OCI-LY3 (cell line): ENCODE measurements around the gene LMCD1.

Experiments used
- H2AFZ ChIP-seq: fragments of 200-600, 300-600 bp; shearing (Covaris generic); 2 replicates; pipeline ENCODE4 v1.6.0; 2014; ENCODE audit warnings: antibody characterized with exemption, low read depth, low read length
- H3K27ac ChIP-seq: fragments of 200-600, 300-600 bp; sonication (generic); 2 replicates; pipeline ENCODE4 v1.5.1; 2014; ENCODE audit warnings: mild to moderate bottlenecking, low read length, moderate library complexity, mixed read lengths
- H3K27me3 ChIP-seq: fragments of 200-600, 300-600 bp; sonication (generic); 2 replicates; pipeline ENCODE4 v1.6.1; 2014; ENCODE audit warnings: low read depth, low read length, mixed read lengths
- H3K36me3 ChIP-seq: fragments of 200-600, 300-600 bp; sonication (generic); replicated peaks from 2 replicates; pipeline ENCODE3; 2014; ENCODE audit warnings: low read depth, low read length, mixed read lengths
- H3K4me1 ChIP-seq: fragments of 300-600, 200-600 bp; sonication (generic); 2 replicates; pipeline ENCODE4 v1.6.1; 2014; ENCODE audit warnings: low read length, mixed read lengths
- H3K4me2 ChIP-seq: fragments of 200-600, 300-600 bp; sonication (generic); 2 replicates; pipeline ENCODE4 v1.6.1; 2014; ENCODE audit warnings: low read length, mixed read lengths
- H3K4me3 ChIP-seq: fragments of 300-600, 200-600 bp; sonication (generic); 2 replicates; pipeline ENCODE4 v1.5.1; 2014; ENCODE audit warnings: antibody characterized with exemption, mild to moderate bottlenecking, low read length, moderate library complexity
- H3K79me2 ChIP-seq: fragments of 300-600, 200-600 bp; shearing (Covaris generic); 2 replicates; pipeline ENCODE4 v1.6.1; 2014; ENCODE audit warnings: mild to moderate bottlenecking, low read length, mixed read lengths
- H3K9ac ChIP-seq: fragments of 300-600, 200-600 bp; shearing (Covaris generic); 2 replicates; pipeline ENCODE4 v1.6.0; 2014; ENCODE audit warnings: mild to moderate bottlenecking, low read length, moderate library complexity
- H3K9me3 ChIP-seq: fragments of 200-600, 300-600 bp; shearing (Covaris generic); 2 replicates; pipeline ENCODE4 v1.6.1; 2014; ENCODE audit warnings: low read length, mixed read lengths; ENCODE audit not compliant: insufficient read depth
- H4K20me1 ChIP-seq: fragments of 200-600, 300-600 bp; sonication (generic); 2 replicates; pipeline ENCODE4 v1.6.1; 2016; ENCODE audit warnings: low read length, mixed read lengths; ENCODE audit not compliant: insufficient read depth
- CTCF ChIP-seq: fragments of 200-600, 300-600 bp; sonication (generic); IDR thresholded peaks from 2 replicates; pipeline ENCODE4 v1.5.1; 2014; ENCODE audit warnings: antibody characterized with exemption, low read length, low read depth
- EZH2phosphoT487 ChIP-seq: fragments of 200-600 bp; shearing (Covaris generic); IDR thresholded peaks from 2 replicates; pipeline ENCODE4 v1.6.1; 2018; ENCODE audit warnings: antibody characterized with exemption, mixed run types, low read depth

The LMCD1 gene

GRCh38 chr3:8470801-8471200, 30.8 kb upstream of the LMCD1 start:
- Histone ChIP-seq H3K36me3 (no peaks in the 10 kb centered on the region), H3K9ac (no peak overlapping the region), H3K79me2 (no peaks in the 10 kb centered on the region), H3K27me3 (peaks cover 13% of the 10 kb centered on the region; the same call in 1 of the 2 replicates), H2AFZ (no peak overlapping the region), H3K27ac (no peak overlapping the region), H3K9me3 (no peaks in the 10 kb centered on the region), H3K4me1 (no peaks in the 10 kb centered on the region), H3K4me2 (no peak overlapping the region), H4K20me1 (no peaks in the 10 kb centered on the region), H3K4me3 (no peak overlapping the region)
- TF ChIP-seq EZH2phosphoT487 (no peak), CTCF (no peak)

GRCh38 chr3:8472549-8472948, 29.1 kb upstream of the LMCD1 start:
- Histone ChIP-seq H3K9ac (no peak overlapping the region), H3K4me2 (no peak overlapping the region), H3K4me3 (no peak overlapping the region), H2AFZ (no peak overlapping the region), H3K9me3 (no peaks in the 10 kb centered on the region), H3K36me3 (no peaks in the 10 kb centered on the region), H4K20me1 (no peaks in the 10 kb centered on the region), H3K79me2 (no peaks in the 10 kb centered on the region), H3K27ac (no peak overlapping the region), H3K27me3 (peaks cover 8% of the 10 kb centered on the region; the same call in 1 of the 2 replicates), H3K4me1 (no peaks in the 10 kb centered on the region)
- no peak for TF ChIP-seq CTCF
- no peak for TF ChIP-seq EZH2phosphoT487

GRCh38 chr3:8473029-8473428, 28.6 kb upstream of the LMCD1 start:
- Histone ChIP-seq H3K9ac (no peak overlapping the region), H3K4me2 (no peak overlapping the region), H3K79me2 (no peaks in the 10 kb centered on the region), H4K20me1 (no peaks in the 10 kb centered on the region), H3K27ac (no peak overlapping the region), H3K9me3 (no peaks in the 10 kb centered on the region), H3K27me3 (peaks cover 3% of the 10 kb centered on the region; the same call in 1 of the 2 replicates), H3K4me3 (no peak overlapping the region), H3K4me1 (no peaks in the 10 kb centered on the region), H3K36me3 (no peaks in the 10 kb centered on the region), H2AFZ (no peak overlapping the region)
- TF ChIP-seq EZH2phosphoT487 (no peak), CTCF (no peak)

GRCh38 chr3:8473990-8474389, 27.6 kb upstream of the LMCD1 start:
- H3K4me1 ChIP-seq = no peaks in the 10 kb centered on the region

More at GRCh38 chr3:8473990-8474389, 27.6 kb upstream of the LMCD1 start:
- Histone ChIP-seq H4K20me1 (no peaks in the 10 kb centered on the region), H3K9ac (no peak overlapping the region), H3K79me2 (no peaks in the 10 kb centered on the region), H3K27ac (no peak overlapping the region), H3K27me3 (no peaks in the 10 kb centered on the region), H3K4me2 (no peak overlapping the region), H2AFZ (no peak overlapping the region), H3K4me3 (no peak overlapping the region), H3K36me3 (no peaks in the 10 kb centered on the region), H3K9me3 (no peaks in the 10 kb centered on the region)
- TF ChIP-seq EZH2phosphoT487 (no peak), CTCF (no peak)
